ENCODE results near the gene UBE2V1.

UBE2V1 gene

GRCh38 chr20:50042370-50043313 is 70.3 kb downstream of the UBE2V1 start:
- no peak for DNase-seq

GRCh38 chr20:50041246-50041873 is 71.6 kb downstream of the UBE2V1 start:
- DNase-seq, result no peak

GRCh38 chr20:50040432-50041245 is 72.3 kb downstream of the UBE2V1 start:
- no peak for DNase-seq

- no peak for DNase-seq
These were observed 73.1 kb downstream of the UBE2V1 start for GRCh38 chr20:50039706-50040431.

GRCh38 chr20:50038574-50038991 is 74.4 kb downstream of the UBE2V1 start:
- peak; percentile 92 for DNase-seq

- DNase-seq, result no peak
These were observed 74.8 kb downstream of the UBE2V1 start for GRCh38 chr20:50038169-50038568.

DNA sequence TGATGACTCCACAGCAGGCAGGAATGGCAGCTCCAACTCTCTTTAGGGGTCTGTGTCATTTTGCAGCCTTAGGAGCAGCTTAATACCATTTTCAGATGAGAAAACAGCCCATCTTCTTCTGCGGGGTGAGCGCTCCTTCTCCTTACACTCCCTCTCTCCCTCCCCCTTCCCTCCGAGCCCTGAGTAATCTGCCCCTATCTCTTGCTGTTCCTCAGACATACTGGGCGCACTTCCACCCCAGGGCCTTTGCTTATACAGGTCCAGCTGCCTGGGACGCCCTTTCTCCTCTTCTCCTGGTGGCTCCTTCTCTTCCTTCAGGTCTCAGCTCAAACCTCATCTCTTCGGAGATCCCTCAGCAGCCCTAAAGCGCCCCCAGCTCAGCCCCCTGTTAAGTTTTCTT is 75.4 kb downstream of the UBE2V1 start:
- DNase-seq, result no peak

- DNase-seq, result peak; percentile 59
These were observed 75.8 kb downstream of the UBE2V1 start for GRCh38 chr20:50037123-50037522.

GRCh38 chr20:50036703-50037102 is 76.2 kb downstream of the UBE2V1 start:
- no peak for DNase-seq

- no peak for DNase-seq
These were observed 78.3 kb downstream of the UBE2V1 start for GRCh38 chr20:50034567-50035180.

DNA sequence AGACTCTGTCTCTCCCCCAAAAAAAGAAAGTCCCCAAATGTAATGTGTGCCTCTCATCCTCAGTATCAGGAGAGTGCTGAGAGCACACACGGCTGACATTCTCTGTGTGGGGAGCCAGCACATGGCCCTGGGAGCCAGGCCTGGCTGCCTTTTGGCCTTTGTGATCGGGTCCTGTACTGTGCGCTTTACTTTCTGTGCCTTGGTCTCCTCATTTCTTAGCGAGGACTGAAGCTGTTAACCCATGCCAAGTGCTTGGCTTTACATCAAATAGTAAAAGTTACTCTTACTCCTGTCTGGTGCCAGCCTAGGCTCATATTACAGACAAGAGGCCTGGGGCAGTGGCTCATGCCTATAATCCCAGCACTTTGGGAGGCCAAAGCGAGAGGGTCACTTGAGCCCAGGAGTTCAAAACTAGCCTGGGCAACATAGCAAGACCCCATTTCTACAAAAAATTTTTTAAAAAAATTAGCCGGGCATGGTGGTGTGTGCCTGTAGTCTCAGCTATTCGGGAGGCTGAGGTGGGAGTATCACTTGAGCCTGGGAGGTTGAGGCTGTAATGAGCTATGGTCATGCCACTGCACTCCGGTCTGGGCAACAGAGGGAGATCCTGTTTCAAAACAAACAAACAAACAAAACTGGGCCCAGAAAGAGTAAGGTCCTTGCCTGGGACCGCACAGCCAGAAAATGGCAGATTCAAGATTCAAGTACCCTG is 79.8 kb downstream of the UBE2V1 start:
- no peak for DNase-seq

All from NCI-H510A (cell line).